MCF 10A (cell line): ENCODE measurements around the gene SCN9A. TPM values are rescaled to one million over a fixed set of nuclear protein-coding genes. Genes with fewer than 3 reads are reported as not detected.

Source experiments
- BruUV-seq: library from RNA; stranded (reverse); fragments of 400-500 nt; replicated peaks from 2 replicates; lab custom pipeline; 2021; lab: Mats Ljungman, UMichigan
- CTCF ChIA-PET: fragments of 300-600 bp; sonication (Branson Sonifier 250); formaldehyde crosslinking; extraction: SDS; loops from one replicate; lab custom pipeline; 2021; ENCODE audit warnings: antibody characterized with exemption, inconsistent platforms; lab: Yijun Ruan, JAX
- POLR2A ChIA-PET: fragments of 300-600, 350-650 bp; sonication (Branson Sonifier 250); formaldehyde crosslinking; extraction: SDS; loops from one replicate; lab custom pipeline; 2020; ENCODE audit warnings: antibody characterized with exemption, inconsistent platforms; lab: Yijun Ruan, JAX
- DNase-seq: peaks from one replicate; pipeline ENCODE4 v3.0.0-alpha.2; 2018; ENCODE audit not compliant: unreplicated experiment
- H3K27ac Mint-ChIP-seq: one replicate; pipeline ENCODE4 v1.8.0; 2022; ENCODE audit warnings: mild to moderate bottlenecking, low read depth, mixed read lengths; ENCODE audit not compliant: unreplicated experiment
- H3K27me3 Mint-ChIP-seq: one replicate; pipeline ENCODE4 v1.8.0; 2022; ENCODE audit warnings: mixed read lengths; ENCODE audit not compliant: insufficient read depth, unreplicated experiment
- H3K36me3 Mint-ChIP-seq: one replicate; pipeline ENCODE4 v1.8.0; 2022; ENCODE audit warnings: mild to moderate bottlenecking, moderate library complexity, mixed read lengths; ENCODE audit not compliant: insufficient read depth, unreplicated experiment
- H3K4me1 Mint-ChIP-seq: one replicate; pipeline ENCODE4 v1.8.0; 2022; ENCODE audit warnings: mixed read lengths; ENCODE audit not compliant: insufficient read depth, unreplicated experiment
- H3K4me3 Mint-ChIP-seq: one replicate; pipeline ENCODE4 v1.8.0; 2022; ENCODE audit warnings: mild to moderate bottlenecking, moderate library complexity, mixed read lengths; ENCODE audit not compliant: unreplicated experiment
- H3K9me3 Mint-ChIP-seq: one replicate; pipeline ENCODE4 v1.8.0; 2022; ENCODE audit warnings: mixed read lengths; ENCODE audit not compliant: unreplicated experiment
- CTCF ChIP-seq: fragments of 200-600 bp; IDR thresholded peaks from one replicate; pipeline ENCODE4 v1.8.0; 2022; ENCODE audit warnings: antibody characterized with exemption, mild to moderate bottlenecking; ENCODE audit not compliant: unreplicated experiment
- intact Hi-C: fragments of 100-400 bp; cut with micrococcal nuclease; formaldehyde crosslinking; loops from 2 replicates; pipeline ENCODE4 v1.14.1; 2022
- total RNA-seq: library from RNA; stranded (reverse); gene quantifications from 2 replicates; pipeline ENCODE4 v1.2.3, GENCODE V29; 2022

SCN9A gene
- total RNA-seq, 1 experiment from 2014 or later: 1.3 TPM

GRCh38 chr2:166388481-166389070 lies 12.8 kb upstream of the SCN9A start:
- intact Hi-C loops: no loop called here
- BruUV-seq: no TSS peak
- POLR2A ChIA-PET: no interaction called here
- H3K4me1 Mint-ChIP-seq: peaks cover 6% of the 10 kb centered on the region
- no peak overlapping the region for H3K27ac Mint-ChIP-seq
- peaks cover 26% of the 10 kb centered on the region for H3K27me3 Mint-ChIP-seq
- no peaks in the 10 kb centered on the region for H3K9me3 Mint-ChIP-seq
- CTCF ChIA-PET: interaction anchor here (0.6 to 2.1 kb wide), 2 partner anchors 13 to 29 kb away, joined by 4 to 11 read pairs; partner anchors contain the start of gene SCN9A
- no peaks in the 10 kb centered on the region for H3K36me3 Mint-ChIP-seq
- TF ChIP-seq CTCF: no peak
- H3K4me3 Mint-ChIP-seq: no peak overlapping the region
- DNase-seq: no peak

GRCh38 chr2:166385313-166385712 lies 9.6 kb upstream of the SCN9A start:
- intact Hi-C loops: loop anchor here (2.0 kb wide), 1 partner anchor 33 kb away; no protein-coding TSS in a partner anchor
- TF ChIP-seq CTCF: no peak
- CTCF ChIA-PET: interaction anchor here (0.5 to 4.2 kb wide), 34 partner anchors 8 to 1918 kb away, joined by 3 to 34 read pairs (median 4); partner anchors contain the start of gene SCN9A
- POLR2A ChIA-PET: no interaction called here
- no peak overlapping the region for H3K4me3 Mint-ChIP-seq
- DNase-seq: no peak
- H3K27ac Mint-ChIP-seq: no peak overlapping the region
- no TSS peak for BruUV-seq
- H3K36me3 Mint-ChIP-seq: no peaks in the 10 kb centered on the region
- peaks cover 38% of the 10 kb centered on the region for H3K27me3 Mint-ChIP-seq
- no peaks in the 10 kb centered on the region for H3K9me3 Mint-ChIP-seq
- H3K4me1 Mint-ChIP-seq: peaks cover 6% of the 10 kb centered on the region

GRCh38 chr2:166384774-166385173 lies 9.0 kb upstream of the SCN9A start:
- H3K4me1 Mint-ChIP-seq: peaks cover 6% of the 10 kb centered on the region
- intact Hi-C loops: loop anchor here (1.0 to 2.0 kb wide), 2 partner anchors 23 to 34 kb away; no protein-coding TSS in a partner anchor
- no TSS peak for BruUV-seq
- no peak overlapping the region for H3K4me3 Mint-ChIP-seq
- TF ChIP-seq CTCF: peak; percentile 50
- ChIA-PET CTCF (interaction anchor here (0.6 to 4.2 kb wide), 29 partner anchors 8 to 1917 kb away, joined by 3 to 34 read pairs (median 4); partner anchors contain the start of gene SCN9A), POLR2A (no interaction called here)
- peaks cover 43% of the 10 kb centered on the region for H3K27me3 Mint-ChIP-seq
- peak; percentile 45 for DNase-seq
- no peaks in the 10 kb centered on the region for H3K9me3 Mint-ChIP-seq
- no peaks in the 10 kb centered on the region for H3K36me3 Mint-ChIP-seq
- H3K27ac Mint-ChIP-seq: no peak overlapping the region

DNA sequence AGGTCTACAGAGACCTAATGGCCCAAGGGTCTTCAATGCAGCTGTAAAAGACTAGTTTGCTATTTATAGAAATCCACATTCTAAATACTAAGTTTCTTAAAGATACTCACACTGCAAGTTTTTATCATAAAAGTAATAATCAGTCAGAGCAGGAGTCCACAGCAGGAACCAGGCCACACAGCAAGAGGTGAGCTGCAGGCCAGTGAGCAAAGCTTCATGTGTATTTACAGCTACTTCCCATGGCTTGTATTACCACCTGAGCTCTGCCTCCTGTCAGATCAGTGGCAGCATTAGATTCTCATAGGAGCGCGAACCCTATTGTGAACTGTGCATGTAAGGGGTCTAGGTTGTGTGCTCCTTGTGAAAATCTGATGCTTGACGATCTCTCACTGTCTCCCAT lies 6.7 kb upstream of the SCN9A start:
- H3K36me3 Mint-ChIP-seq: no peaks in the 10 kb centered on the region
- ChIA-PET POLR2A (no interaction called here), CTCF (interaction anchor here (0.6 to 3.5 kb wide), 6 partner anchors 13 to 1753 kb away, joined by 3 to 17 read pairs (median 4); no protein-coding TSS in a partner anchor)
- no TSS peak for BruUV-seq
- peaks cover 59% of the 10 kb centered on the region for H3K27me3 Mint-ChIP-seq
- H3K4me1 Mint-ChIP-seq: peaks cover 6% of the 10 kb centered on the region
- intact Hi-C loops: no loop called here
- no peak overlapping the region for H3K4me3 Mint-ChIP-seq
- H3K27ac Mint-ChIP-seq: no peak overlapping the region
- no peak for DNase-seq
- no peaks in the 10 kb centered on the region for H3K9me3 Mint-ChIP-seq
- TF ChIP-seq CTCF: no peak
